Testis (tissue), 2 donors: ENCODE measurements around the gene SKA3.

Experiments used
- POLR2A ChIP-seq: fragments of 450-650 bp; IDR thresholded peaks from one replicate; pipeline ENCODE4 v1.6.1; 2017; ENCODE audit warnings: antibody characterized with exemption, mild to moderate bottlenecking, moderate library complexity
- TF ChIP-seq, protein P1 (sequence below), 3 experiments: fragments of 450-650 bp in 2 of 3; fragments of 200-600 bp in 1 of 3; sonication (generic) in 1 of 3; IDR thresholded peaks; one replicate each; pipeline ENCODE4 v1.5.1; 2016 to 2019; ENCODE audit warnings: antibody characterized with exemption in 3 of 3, mild to moderate bottlenecking in 2 of 3, moderate library complexity in 1 of 3

DNA sequence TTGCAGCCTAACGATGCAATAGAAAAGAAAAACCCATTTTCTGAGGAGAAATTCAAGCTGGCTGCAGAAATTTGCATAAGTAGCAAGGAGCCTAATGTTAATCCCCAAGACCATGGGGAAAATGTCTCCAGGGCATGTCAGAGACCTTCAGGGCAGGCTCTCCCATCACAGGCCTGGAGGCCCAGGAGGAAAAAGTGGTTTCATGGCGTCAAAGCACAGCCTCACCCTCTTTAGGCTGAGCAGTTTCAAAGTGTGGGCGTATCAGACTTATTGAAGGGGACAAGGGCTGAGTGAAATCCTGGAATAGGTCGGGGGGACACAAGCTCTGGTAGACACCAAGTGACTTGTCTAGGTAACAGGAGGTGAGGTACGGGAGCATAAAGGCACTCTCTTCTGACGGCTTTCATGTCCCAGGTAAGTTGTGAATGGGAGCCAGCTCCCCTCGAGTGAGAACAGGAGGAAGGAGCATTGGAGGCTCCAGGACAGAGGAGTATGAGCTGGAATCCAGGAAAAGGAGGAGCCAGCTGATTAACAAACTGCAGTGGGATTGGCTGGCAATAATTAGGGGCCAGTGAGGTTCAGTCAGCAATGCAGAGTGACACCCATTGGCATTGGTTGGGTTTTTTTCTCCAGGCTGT, 35.9 kb upstream of the SKA3 start:
- TF ChIP-seq, protein P1, sequence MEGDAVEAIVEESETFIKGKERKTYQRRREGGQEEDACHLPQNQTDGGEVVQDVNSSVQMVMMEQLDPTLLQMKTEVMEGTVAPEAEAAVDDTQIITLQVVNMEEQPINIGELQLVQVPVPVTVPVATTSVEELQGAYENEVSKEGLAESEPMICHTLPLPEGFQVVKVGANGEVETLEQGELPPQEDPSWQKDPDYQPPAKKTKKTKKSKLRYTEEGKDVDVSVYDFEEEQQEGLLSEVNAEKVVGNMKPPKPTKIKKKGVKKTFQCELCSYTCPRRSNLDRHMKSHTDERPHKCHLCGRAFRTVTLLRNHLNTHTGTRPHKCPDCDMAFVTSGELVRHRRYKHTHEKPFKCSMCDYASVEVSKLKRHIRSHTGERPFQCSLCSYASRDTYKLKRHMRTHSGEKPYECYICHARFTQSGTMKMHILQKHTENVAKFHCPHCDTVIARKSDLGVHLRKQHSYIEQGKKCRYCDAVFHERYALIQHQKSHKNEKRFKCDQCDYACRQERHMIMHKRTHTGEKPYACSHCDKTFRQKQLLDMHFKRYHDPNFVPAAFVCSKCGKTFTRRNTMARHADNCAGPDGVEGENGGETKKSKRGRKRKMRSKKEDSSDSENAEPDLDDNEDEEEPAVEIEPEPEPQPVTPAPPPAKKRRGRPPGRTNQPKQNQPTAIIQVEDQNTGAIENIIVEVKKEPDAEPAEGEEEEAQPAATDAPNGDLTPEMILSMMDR (IDR thresholded peaks at IDR 0.05), result no peak
- TF ChIP-seq POLR2A, result no peak
